MCF 10A (cell line): Measurements from ENCODE around the gene TECPR2. TPM values are rescaled to one million over a fixed set of nuclear protein-coding genes. Genes with fewer than 3 reads are reported as not detected.
A peak's percentile ranks its signal among the peaks of the same experiment; 100 is the strongest.

Source experiments
- BruUV-seq: library from RNA; stranded (reverse); fragments of 400-500 nt; replicated peaks from 2 replicates; lab custom pipeline; 2021; lab: Mats Ljungman, UMichigan
- CTCF ChIA-PET: fragments of 300-600 bp; sonication (Branson Sonifier 250); formaldehyde crosslinking; extraction: SDS; loops from one replicate; lab custom pipeline; 2021; ENCODE audit warnings: antibody characterized with exemption, inconsistent platforms; lab: Yijun Ruan, JAX
- POLR2A ChIA-PET: fragments of 300-600, 350-650 bp; sonication (Branson Sonifier 250); formaldehyde crosslinking; extraction: SDS; loops from one replicate; lab custom pipeline; 2020; ENCODE audit warnings: antibody characterized with exemption, inconsistent platforms; lab: Yijun Ruan, JAX
- DNase-seq: peaks from one replicate; pipeline ENCODE4 v3.0.0-alpha.2; 2018; ENCODE audit not compliant: unreplicated experiment
- H3K27ac Mint-ChIP-seq: one replicate; pipeline ENCODE4 v1.8.0; 2022; ENCODE audit warnings: mild to moderate bottlenecking, low read depth, mixed read lengths; ENCODE audit not compliant: unreplicated experiment
- H3K27me3 Mint-ChIP-seq: one replicate; pipeline ENCODE4 v1.8.0; 2022; ENCODE audit warnings: mixed read lengths; ENCODE audit not compliant: insufficient read depth, unreplicated experiment
- H3K36me3 Mint-ChIP-seq: one replicate; pipeline ENCODE4 v1.8.0; 2022; ENCODE audit warnings: mild to moderate bottlenecking, moderate library complexity, mixed read lengths; ENCODE audit not compliant: insufficient read depth, unreplicated experiment
- H3K4me1 Mint-ChIP-seq: one replicate; pipeline ENCODE4 v1.8.0; 2022; ENCODE audit warnings: mixed read lengths; ENCODE audit not compliant: insufficient read depth, unreplicated experiment
- H3K4me3 Mint-ChIP-seq: one replicate; pipeline ENCODE4 v1.8.0; 2022; ENCODE audit warnings: mild to moderate bottlenecking, moderate library complexity, mixed read lengths; ENCODE audit not compliant: unreplicated experiment
- H3K9me3 Mint-ChIP-seq: one replicate; pipeline ENCODE4 v1.8.0; 2022; ENCODE audit warnings: mixed read lengths; ENCODE audit not compliant: unreplicated experiment
- CTCF ChIP-seq: fragments of 200-600 bp; IDR thresholded peaks from one replicate; pipeline ENCODE4 v1.8.0; 2022; ENCODE audit warnings: antibody characterized with exemption, mild to moderate bottlenecking; ENCODE audit not compliant: unreplicated experiment
- intact Hi-C: fragments of 100-400 bp; cut with micrococcal nuclease; formaldehyde crosslinking; loops from 2 replicates; pipeline ENCODE4 v1.14.1; 2022
- total RNA-seq: library from RNA; stranded (reverse); gene quantifications from 2 replicates; pipeline ENCODE4 v1.2.3, GENCODE V29; 2022

Gene TECPR2
- total RNA-seq, 1 experiment from 2014 or later = 18.4 TPM

GRCh38 chr14:102532204-102532658 lies 169.5 kb downstream of the TECPR2 start:
- Mint-ChIP-seq H3K27me3 (no peaks in the 10 kb centered on the region), H3K9me3 (no peaks in the 10 kb centered on the region), H3K27ac (peak overlapping the region; percentile 54), H3K4me3 (no peak overlapping the region), H3K4me1 (peaks cover 17% of the 10 kb centered on the region), H3K36me3 (no peaks in the 10 kb centered on the region)
- no TSS peak for BruUV-seq
- POLR2A ChIA-PET = interaction anchor here (0.7 to 1.8 kb wide), 6 partner anchors 9 to 62 kb away, joined by 4 to 8 read pairs (median 6); no protein-coding TSS in a partner anchor
- TF ChIP-seq CTCF = no peak
- intact Hi-C loops = no loop called here
- peak; percentile 87 for DNase-seq
- CTCF ChIA-PET = interaction anchor here (0.7 to 1.5 kb wide), 3 partner anchors 12 to 57 kb away, joined by 5 read pairs; no protein-coding TSS in a partner anchor

DNA sequence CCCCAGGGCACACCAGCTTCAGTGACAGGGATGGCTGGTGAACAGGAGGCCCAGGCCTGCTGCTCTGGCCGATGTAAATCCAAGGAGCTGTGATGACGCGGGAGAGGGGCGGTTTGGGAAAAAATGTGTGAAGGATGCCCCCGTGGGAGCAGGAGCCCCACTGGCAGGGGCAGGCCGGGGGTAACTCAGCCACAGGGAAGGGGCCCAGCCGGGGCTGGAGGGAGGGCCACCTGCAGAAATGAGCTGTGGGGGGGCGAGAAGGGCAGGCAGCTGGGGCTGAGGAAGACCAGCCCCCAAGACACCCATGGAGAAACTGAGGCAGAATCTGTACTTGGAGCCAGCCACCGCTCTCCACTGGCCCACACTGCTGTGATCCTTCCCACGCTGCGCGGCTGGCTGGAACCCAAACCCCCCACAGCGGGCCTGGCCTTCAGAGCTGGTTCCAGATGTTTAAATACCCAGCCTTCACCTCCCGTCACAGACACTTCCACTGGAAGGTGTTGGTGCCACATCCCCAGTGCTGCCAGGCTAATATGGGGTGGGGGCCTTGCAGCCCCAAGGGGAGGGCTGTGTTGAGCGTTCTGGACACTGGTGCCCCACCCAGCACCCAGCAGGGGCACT lies 175.3 kb downstream of the TECPR2 start:
- CTCF ChIA-PET = interaction anchor here (1.4 to 1.7 kb wide), 2 partner anchors 13 to 29 kb away, joined by 3 to 5 read pairs; no protein-coding TSS in a partner anchor
- H3K27ac Mint-ChIP-seq = no peak overlapping the region
- H3K4me3 Mint-ChIP-seq = no peak overlapping the region
- peaks cover 4% of the 10 kb centered on the region for H3K4me1 Mint-ChIP-seq
- H3K36me3 Mint-ChIP-seq = no peaks in the 10 kb centered on the region
- no TSS peak for BruUV-seq
- no peaks in the 10 kb centered on the region for H3K9me3 Mint-ChIP-seq
- POLR2A ChIA-PET = interaction anchor here (0.7 kb wide), 1 partner anchor 13 kb away, joined by 3 read pairs; no protein-coding TSS in a partner anchor
- no peak for DNase-seq
- intact Hi-C loops = no loop called here
- no peaks in the 10 kb centered on the region for H3K27me3 Mint-ChIP-seq
- no peak for TF ChIP-seq CTCF

DNA sequence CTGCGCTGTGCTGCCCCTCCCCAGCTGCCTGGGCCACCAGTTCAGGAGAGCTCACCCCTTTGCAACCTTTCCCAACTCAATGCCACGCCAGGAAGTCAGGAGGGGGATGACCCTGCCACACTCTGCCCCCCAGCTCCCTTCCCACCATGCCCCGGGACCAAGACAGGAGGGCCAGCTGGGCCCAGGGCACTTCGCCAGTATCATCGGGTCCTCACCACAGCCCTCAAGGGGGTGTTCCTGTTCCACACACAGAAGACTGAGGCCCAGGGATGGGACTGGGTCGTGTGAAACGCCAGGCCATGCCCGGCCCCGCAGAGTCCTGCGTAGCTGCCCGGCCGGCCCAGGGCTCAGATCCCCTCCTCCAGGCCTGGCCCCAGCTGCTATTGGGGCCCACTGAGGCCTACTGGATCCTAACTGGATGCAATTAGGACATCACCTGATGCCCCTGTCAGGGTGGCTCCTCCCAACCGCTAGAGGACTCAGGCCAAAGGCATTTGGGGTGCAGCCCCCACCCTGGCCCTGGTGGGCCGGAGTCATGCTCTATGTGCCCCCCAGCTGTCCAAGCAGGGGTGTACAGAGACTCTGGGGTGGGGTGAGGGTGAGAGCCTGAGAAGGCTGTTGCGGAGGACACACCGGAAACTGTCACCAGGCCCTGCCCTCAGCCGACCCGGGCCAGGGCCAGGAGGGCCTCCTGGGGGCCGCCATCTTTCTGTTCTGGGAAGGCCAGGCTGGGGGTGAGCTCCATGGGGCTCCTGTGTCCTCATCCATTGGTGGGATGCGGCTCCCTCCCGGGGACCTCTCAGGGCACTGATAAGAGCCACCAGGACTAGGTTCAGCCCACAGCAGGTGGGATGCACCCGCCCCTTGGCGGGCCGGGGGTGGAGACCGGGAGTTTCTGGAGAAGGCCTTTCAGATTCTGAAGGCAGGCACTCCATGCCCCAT lies 176.1 kb downstream of the TECPR2 start:
- Mint-ChIP-seq H3K27ac (peak overlapping the region; percentile 35), H3K4me1 (peaks cover 12% of the 10 kb centered on the region), H3K9me3 (no peaks in the 10 kb centered on the region), H3K4me3 (no peak overlapping the region), H3K27me3 (no peaks in the 10 kb centered on the region), H3K36me3 (no peaks in the 10 kb centered on the region)
- BruUV-seq = no TSS peak
- no peak for TF ChIP-seq CTCF
- intact Hi-C loops = no loop called here
- DNase-seq = no peak
- POLR2A ChIA-PET = no interaction called here
- CTCF ChIA-PET = interaction anchor here (0.7 to 1.7 kb wide), 2 partner anchors 28 to 93 kb away, joined by 3 read pairs; no protein-coding TSS in a partner anchor
